Cardiac muscle cell (in vitro differentiated cells and primary cell): ENCODE results near the gene AGTR1. TPM values are rescaled to one million over a fixed set of nuclear protein-coding genes. Genes with fewer than 3 reads are reported as not detected.

Experiments
- DNase-seq, 2 donors: peaks; one replicate each; pipeline versions ENCODE4 v3.0.0 to v3.0.0-alpha.2; 2010 to 2017; ENCODE audit warnings: low read depth in 1 of 2, low spot score in 1 of 2
- H3K27ac ChIP-seq: fragments of 200-600 bp; sonication (generic); 2 replicates; pipeline ENCODE4 v1.5.1; 2016
- H3K27me3 ChIP-seq: fragments of 200-600 bp; sonication (generic); 2 replicates; pipeline ENCODE4 v1.6.0; 2016; ENCODE audit warnings: control low read depth
- H3K36me3 ChIP-seq: fragments of 200-600 bp; sonication (generic); 2 replicates; pipeline ENCODE4 v1.5.1; 2016; ENCODE audit warnings: control low read depth
- H3K4me1 ChIP-seq: fragments of 200-600 bp; sonication (generic); 2 replicates; pipeline ENCODE4 v1.8.1; 2017; ENCODE audit warnings: low read depth, mild to moderate bottlenecking, mixed run types
- H3K4me3 ChIP-seq: fragments of 200-600 bp; sonication (generic); 2 replicates; pipeline ENCODE4 v1.5.1; 2016; ENCODE audit warnings: mild to moderate bottlenecking
- H3K9me3 ChIP-seq: fragments of 200-600 bp; sonication (generic); 2 replicates; pipeline ENCODE4 v1.5.1; 2017; ENCODE audit warnings: low read depth, mild to moderate bottlenecking, control low read depth
- CTCF ChIP-seq: IDR thresholded peaks from 2 replicates; pipeline ENCODE4 v1.5.1; 2012; ENCODE audit warnings: low read depth, mild to moderate bottlenecking, low read length
- polyA plus RNA-seq: library from polyadenylated mRNA; unstranded; fragments of >200 nt; fragmentation: Nextera tagmentation; extraction: Ambion mirVana; gene quantifications from 2 replicates; pipeline ENCODE4 v1.2.1, GENCODE V29; 2016
- total RNA-seq: library from RNA; depleted of rRNA; stranded (reverse); fragments of >200 nt; gene quantifications from 2 replicates; pipeline ENCODE4 v1.2.3, GENCODE V29; 2016

Gene AGTR1
- total and polyA plus RNA-seq, 2 experiments from 2014 or later, result not detected

- no peak overlapping the region for H3K27ac ChIP-seq
- no peaks in the 10 kb centered on the region for H3K27me3 ChIP-seq
- no peaks in the 10 kb centered on the region for H3K9me3 ChIP-seq
- TF ChIP-seq CTCF, result no peak
- no peak overlapping the region for H3K4me3 ChIP-seq
- H3K36me3 ChIP-seq, result no peaks in the 10 kb centered on the region
- H3K4me1 ChIP-seq, result no peaks in the 10 kb centered on the region
- no peak for DNase-seq
These were observed 38.2 kb upstream of the AGTR1 start for GRCh38 chr3:148659512-148659911.

- H3K4me1 ChIP-seq, result no peaks in the 10 kb centered on the region
- H3K27ac ChIP-seq, result no peak overlapping the region
- no peak overlapping the region for H3K4me3 ChIP-seq
- no peaks in the 10 kb centered on the region for H3K27me3 ChIP-seq
- no peaks in the 10 kb centered on the region for H3K36me3 ChIP-seq
- no peaks in the 10 kb centered on the region for H3K9me3 ChIP-seq
- TF ChIP-seq CTCF, result no peak
- DNase-seq, result no peak
These were observed 17.4 kb upstream of the AGTR1 start for GRCh38 chr3:148680289-148680688.

- no peak for TF ChIP-seq CTCF
- Histone ChIP-seq H3K27ac (no peak overlapping the region), H3K4me1 (no peaks in the 10 kb centered on the region), H3K27me3 (no peaks in the 10 kb centered on the region), H3K9me3 (no peaks in the 10 kb centered on the region), H3K36me3 (no peaks in the 10 kb centered on the region), H3K4me3 (no peak overlapping the region)
- no peak for DNase-seq
These were observed 16.6 kb upstream of the AGTR1 start for GRCh38 chr3:148681080-148681479.

- Histone ChIP-seq H3K27ac (no peak overlapping the region), H3K9me3 (no peaks in the 10 kb centered on the region), H3K4me1 (no peaks in the 10 kb centered on the region), H3K27me3 (no peaks in the 10 kb centered on the region), H3K36me3 (no peaks in the 10 kb centered on the region), H3K4me3 (no peak overlapping the region)
- no peak for TF ChIP-seq CTCF
- no peak for DNase-seq
These were observed 14.7 kb upstream of the AGTR1 start for GRCh38 chr3:148682997-148683396.

- H3K36me3 ChIP-seq, result no peaks in the 10 kb centered on the region
- H3K9me3 ChIP-seq, result no peaks in the 10 kb centered on the region
- no peak overlapping the region for H3K4me3 ChIP-seq
- H3K27me3 ChIP-seq, result peaks cover 35% of the 10 kb centered on the region
- no peak overlapping the region for H3K27ac ChIP-seq
- no peak for TF ChIP-seq CTCF
- H3K4me1 ChIP-seq, result no peaks in the 10 kb centered on the region
- no peak for DNase-seq
These were observed 3.6 kb upstream of the AGTR1 start for GRCh38 chr3:148694116-148694515.

- no peak overlapping the region for H3K27ac ChIP-seq
- TF ChIP-seq CTCF, result no peak
- no peaks in the 10 kb centered on the region for H3K9me3 ChIP-seq
These were observed 597 bp downstream of the AGTR1 start for GRCh38 chr3:148698190-148698810.

More at GRCh38 chr3:148698190-148698810, 597 bp downstream of the AGTR1 start:
- Histone ChIP-seq H3K4me3 (peak overlapping the region; percentile 38), H3K36me3 (no peaks in the 10 kb centered on the region), H3K4me1 (no peaks in the 10 kb centered on the region), H3K27me3 (peaks cover 62% of the 10 kb centered on the region)
- no peak for DNase-seq
